Lower lobe of right lung (tissue), 2 donors: ENCODE data around the gene MINDY1. TPM values are rescaled to one million over a fixed set of nuclear protein-coding genes. Genes with fewer than 3 reads are reported as not detected.

Source experiments
- ATAC-seq, 2 donors: fragments of 200-7000 bp; cut with Tn5 transposase; one replicate each; pipeline ENCODE4 v1.9.1; 2020 to 2022; ENCODE audit warnings: mild to moderate bottlenecking in 2 of 2, moderate library complexity in 2 of 2
- DNase-seq: peaks from one replicate; pipeline ENCODE4 v3.0.0-alpha.2; 2020
- H3K27ac ChIP-seq: fragments of 200-600 bp; one replicate; pipeline ENCODE4 v1.8.0; 2022
- H3K27me3 ChIP-seq: fragments of 200-600 bp; one replicate; pipeline ENCODE4 v1.8.0; 2022; ENCODE audit warnings: low read depth
- H3K36me3 ChIP-seq: fragments of 200-600 bp; one replicate; pipeline ENCODE4 v1.8.0; 2022; ENCODE audit warnings: mild to moderate bottlenecking
- H3K4me1 ChIP-seq: fragments of 200-600 bp; one replicate; pipeline ENCODE4 v1.8.0; 2022
- H3K4me3 ChIP-seq: fragments of 200-600 bp; one replicate; pipeline ENCODE4 v1.8.0; 2022; ENCODE audit warnings: mild to moderate bottlenecking
- H3K9me3 ChIP-seq: fragments of 200-600 bp; one replicate; pipeline ENCODE4 v1.8.0; 2022
- CTCF ChIP-seq: fragments of 200-600 bp; IDR thresholded peaks from one replicate; pipeline ENCODE4 v1.8.0; 2022; ENCODE audit warnings: antibody characterized with exemption, mild to moderate bottlenecking
- intact Hi-C: fragments of 100-400 bp; cut with DNase I; formaldehyde crosslinking; loops from one replicate; pipeline ENCODE4 v1.11.0; 2022
- total RNA-seq: library from RNA; stranded (reverse); fragmentation: NEBNext Ultra II Directional; extraction: Animal tissue kit (Norgen Biotek cat#: 25700); gene quantifications from one replicate; pipeline ENCODE4 v1.2.1, GENCODE V29; 2021
- donor health status: DM: no; HTN: yes; CAD: no; lungs with severe emphysema.

Gene MINDY1
- total RNA-seq, 1 donor from 2014 or later, result 27.8 TPM

- DNase-seq (no peak), ATAC-seq (no peak)
- Histone ChIP-seq H3K9me3 (no peaks in the 10 kb centered on the region), H3K36me3 (peaks cover 57% of the 10 kb centered on the region), H3K4me1 (peaks cover 48% of the 10 kb centered on the region), H3K27ac (no peak overlapping the region), H3K27me3 (no peaks in the 10 kb centered on the region), H3K4me3 (no peak overlapping the region)
- TF ChIP-seq CTCF, result no peak
- intact Hi-C loops, result no loop called here
These were observed 38.2 kb downstream of the MINDY1 start for GRCh38 chr1:150968491-150968890.

GRCh38 chr1:150967936-150968335, 38.8 kb downstream of the MINDY1 start:
- H3K9me3 ChIP-seq, result no peaks in the 10 kb centered on the region
- intact Hi-C loops, result no loop called here
- H3K27ac ChIP-seq, result no peak overlapping the region
- no peak for ATAC-seq
- H3K4me1 ChIP-seq, result peaks cover 43% of the 10 kb centered on the region
- no peak overlapping the region for H3K4me3 ChIP-seq
- DNase-seq, result no peak
- TF ChIP-seq CTCF, result no peak
- H3K36me3 ChIP-seq, result peaks cover 63% of the 10 kb centered on the region
- H3K27me3 ChIP-seq, result no peaks in the 10 kb centered on the region

- DNase-seq (no peak), ATAC-seq (no peak)
- no peak for TF ChIP-seq CTCF
- H3K36me3 ChIP-seq, result peaks cover 82% of the 10 kb centered on the region
- intact Hi-C loops, result no loop called here
- no peak overlapping the region for H3K4me3 ChIP-seq
- H3K27ac ChIP-seq, result no peak overlapping the region
- H3K9me3 ChIP-seq, result no peaks in the 10 kb centered on the region
- H3K4me1 ChIP-seq, result peaks cover 23% of the 10 kb centered on the region
- no peaks in the 10 kb centered on the region for H3K27me3 ChIP-seq
These were observed 40.7 kb downstream of the MINDY1 start for GRCh38 chr1:150966011-150966410.

- no peaks in the 10 kb centered on the region for H3K27me3 ChIP-seq
- ATAC-seq (no peak), DNase-seq (no peak)
- TF ChIP-seq CTCF, result no peak
- H3K4me1 ChIP-seq, result peaks cover 19% of the 10 kb centered on the region
- H3K36me3 ChIP-seq, result peaks cover 86% of the 10 kb centered on the region
- no peak overlapping the region for H3K4me3 ChIP-seq
- no peaks in the 10 kb centered on the region for H3K9me3 ChIP-seq
- H3K27ac ChIP-seq, result no peak overlapping the region
- intact Hi-C loops, result no loop called here
These were observed 41.1 kb downstream of the MINDY1 start for GRCh38 chr1:150965605-150966004.

GRCh38 chr1:150964164-150964489, 42.6 kb downstream of the MINDY1 start:
- intact Hi-C loops, result no loop called here
- H3K36me3 ChIP-seq, result peaks cover 100% of the 10 kb centered on the region
- H3K4me1 ChIP-seq, result peaks cover 5% of the 10 kb centered on the region
- ATAC-seq (no peak), DNase-seq (no peak)
- H3K27me3 ChIP-seq, result no peaks in the 10 kb centered on the region
- no peak overlapping the region for H3K4me3 ChIP-seq
- no peak for TF ChIP-seq CTCF
- no peak overlapping the region for H3K27ac ChIP-seq
- H3K9me3 ChIP-seq, result no peaks in the 10 kb centered on the region
